ENCODE results near the gene NDP. TPM values are rescaled to one million over a fixed set of nuclear protein-coding genes. Genes with fewer than 3 reads are reported as not detected.

The NDP gene
- total RNA-seq, 1 donor, result 0.36 TPM

- Histone ChIP-seq H3K4me1 (ENCODE audit: insufficient read depth, low read length) (peaks cover 13% of the 10 kb centered on the region), H3K27ac (ENCODE audit: low read depth, low read length) (no peak overlapping the region), H4K20me1 (ENCODE audit: insufficient read depth, low read length) (no peaks in the 10 kb centered on the region), H3K36me3 (ENCODE audit: insufficient read depth, low read length) (no peaks in the 10 kb centered on the region), H3K79me2 (ENCODE audit: insufficient read depth, low read length) (no peaks in the 10 kb centered on the region), H2AFZ (ENCODE audit: low read length) (no peak overlapping the region), H3K4me3 (ENCODE audit: insufficient read depth, low read length) (no peak overlapping the region), H3K9me3 (ENCODE audit: low read depth, low read length) (no peaks in the 10 kb centered on the region), H3K27me3 (ENCODE audit: insufficient read depth, low read length) (peaks cover 3% of the 10 kb centered on the region), H3K4me2 (ENCODE audit: insufficient read depth, low read length) (no peak overlapping the region)
- TF ChIP-seq CTCF (IDR thresholded peaks at IDR 0.05; ENCODE audit: extremely low read depth, low read depth, low read length), result no peak
- no peak for DNase-seq (ENCODE audit: insufficient read length, low spot score, missing footprints)
These were observed 29.4 kb upstream of the NDP start for GRCh38 chrX:44002567-44002966.

- Histone ChIP-seq H3K9me3 (ENCODE audit: low read depth, low read length) (no peaks in the 10 kb centered on the region), H3K27me3 (ENCODE audit: insufficient read depth, low read length) (peaks cover 3% of the 10 kb centered on the region), H3K36me3 (ENCODE audit: insufficient read depth, low read length) (no peaks in the 10 kb centered on the region), H3K4me1 (ENCODE audit: insufficient read depth, low read length) (no peaks in the 10 kb centered on the region), H4K20me1 (ENCODE audit: insufficient read depth, low read length) (no peaks in the 10 kb centered on the region), H2AFZ (ENCODE audit: low read length) (no peak overlapping the region), H3K79me2 (ENCODE audit: insufficient read depth, low read length) (no peaks in the 10 kb centered on the region), H3K4me2 (ENCODE audit: insufficient read depth, low read length) (no peak overlapping the region), H3K4me3 (ENCODE audit: insufficient read depth, low read length) (no peak overlapping the region), H3K27ac (ENCODE audit: low read depth, low read length) (no peak overlapping the region)
- no peak for DNase-seq (ENCODE audit: insufficient read length, low spot score, missing footprints)
- TF ChIP-seq CTCF (IDR thresholded peaks at IDR 0.05; ENCODE audit: extremely low read depth, low read depth, low read length), result no peak
These were observed 25.2 kb upstream of the NDP start for GRCh38 chrX:43998374-43998773.

- Histone ChIP-seq H3K9me3 (ENCODE audit: low read depth, low read length) (no peaks in the 10 kb centered on the region), H3K4me2 (ENCODE audit: insufficient read depth, low read length) (no peak overlapping the region), H3K27me3 (ENCODE audit: insufficient read depth, low read length) (peaks cover 3% of the 10 kb centered on the region), H4K20me1 (ENCODE audit: insufficient read depth, low read length) (no peaks in the 10 kb centered on the region), H2AFZ (ENCODE audit: low read length) (no peak overlapping the region), H3K4me3 (ENCODE audit: insufficient read depth, low read length) (no peak overlapping the region), H3K27ac (ENCODE audit: low read depth, low read length) (no peak overlapping the region), H3K36me3 (ENCODE audit: insufficient read depth, low read length) (no peaks in the 10 kb centered on the region), H3K79me2 (ENCODE audit: insufficient read depth, low read length) (no peaks in the 10 kb centered on the region), H3K4me1 (ENCODE audit: insufficient read depth, low read length) (no peaks in the 10 kb centered on the region)
- TF ChIP-seq CTCF (IDR thresholded peaks at IDR 0.05; ENCODE audit: extremely low read depth, low read depth, low read length), result no peak
- DNase-seq (ENCODE audit: insufficient read length, low spot score, missing footprints), result no peak
These were observed 23.3 kb upstream of the NDP start for GRCh38 chrX:43996491-43996890.

GRCh38 chrX:43986083-43986482 is 12.9 kb upstream of the NDP start:
- H4K20me1 ChIP-seq (ENCODE audit: insufficient read depth, low read length), result no peaks in the 10 kb centered on the region
- peaks cover 7% of the 10 kb centered on the region for H3K27me3 ChIP-seq (ENCODE audit: insufficient read depth, low read length)
- no peak overlapping the region for H3K4me2 ChIP-seq (ENCODE audit: insufficient read depth, low read length)
- TF ChIP-seq CTCF (IDR thresholded peaks at IDR 0.05; ENCODE audit: extremely low read depth, low read depth, low read length), result no peak
- H3K9me3 ChIP-seq (ENCODE audit: low read depth, low read length), result no peaks in the 10 kb centered on the region
- no peak overlapping the region for H2AFZ ChIP-seq (ENCODE audit: low read length)
- H3K4me1 ChIP-seq (ENCODE audit: insufficient read depth, low read length), result no peaks in the 10 kb centered on the region
- no peaks in the 10 kb centered on the region for H3K36me3 ChIP-seq (ENCODE audit: insufficient read depth, low read length)
- H3K79me2 ChIP-seq (ENCODE audit: insufficient read depth, low read length), result no peaks in the 10 kb centered on the region
- DNase-seq (ENCODE audit: insufficient read length, low spot score, missing footprints), result no peak
- H3K4me3 ChIP-seq (ENCODE audit: insufficient read depth, low read length), result no peak overlapping the region
- no peak overlapping the region for H3K27ac ChIP-seq (ENCODE audit: low read depth, low read length)
